Esophagus squamous epithelium (tissue), 4 donors: ENCODE results near the gene ILF3.

Experiments used
- POLR2A ChIP-seq, 4 donors: fragments of 450-650 bp; IDR thresholded peaks; one replicate each; pipeline ENCODE4 v1.6.1; 2017; ENCODE audit warnings: antibody characterized with exemption in 4 of 4, mild to moderate bottlenecking in 4 of 4, moderate library complexity in 3 of 4
- TF ChIP-seq, protein P1 (sequence below), 6 experiments: fragments of 450-650 bp in 4 of 6; fragments of 200-600 bp in 2 of 6; sonication (generic) in 2 of 6; IDR thresholded peaks; one replicate each; pipeline ENCODE4 v1.5.1; 2016 to 2019; ENCODE audit warnings: antibody characterized with exemption in 6 of 6, mild to moderate bottlenecking in 4 of 6, moderate library complexity in 4 of 6

DNA sequence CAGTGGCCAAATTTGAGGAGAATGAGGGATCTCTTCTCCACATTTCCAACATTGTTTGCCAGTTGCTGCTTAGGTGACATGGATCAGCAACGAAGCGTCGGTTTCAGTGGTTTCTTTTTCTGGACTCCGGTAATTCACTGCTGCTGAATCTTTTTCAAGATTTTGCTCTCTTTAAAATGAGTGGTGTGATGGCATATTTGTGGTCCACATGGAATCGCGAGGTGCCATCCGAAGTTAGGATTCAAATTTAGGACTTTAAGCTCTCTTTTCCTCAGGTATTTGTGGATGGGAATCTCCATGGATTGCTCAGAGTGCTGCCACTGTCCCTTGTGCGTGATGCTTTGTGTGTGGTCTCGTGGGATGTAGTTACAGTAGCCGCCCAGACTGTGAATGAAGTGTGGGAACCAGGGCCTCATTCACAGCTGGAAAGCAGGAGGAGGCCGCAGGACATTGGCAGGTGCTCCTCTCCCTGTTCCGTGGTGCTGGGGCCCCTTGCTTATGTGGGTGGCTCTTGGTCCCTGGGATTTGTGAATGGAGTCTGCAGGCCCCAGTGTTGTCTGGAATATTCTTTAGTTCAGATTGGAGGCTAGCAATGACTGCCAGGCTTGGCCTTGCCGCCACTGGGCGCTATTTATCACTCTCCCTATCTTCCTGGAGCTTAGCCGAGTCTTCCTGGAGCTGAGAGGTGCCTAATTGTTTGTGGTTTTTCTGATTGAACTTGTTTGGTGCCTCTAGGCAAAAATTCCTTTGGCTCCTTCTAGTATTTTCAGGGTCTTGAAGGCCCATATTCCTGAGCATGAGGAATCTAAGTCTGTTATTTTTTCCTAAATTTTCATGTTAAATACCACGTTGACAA lies 1.5 kb downstream of the ILF3 start:
- TF ChIP-seq, protein P1, sequence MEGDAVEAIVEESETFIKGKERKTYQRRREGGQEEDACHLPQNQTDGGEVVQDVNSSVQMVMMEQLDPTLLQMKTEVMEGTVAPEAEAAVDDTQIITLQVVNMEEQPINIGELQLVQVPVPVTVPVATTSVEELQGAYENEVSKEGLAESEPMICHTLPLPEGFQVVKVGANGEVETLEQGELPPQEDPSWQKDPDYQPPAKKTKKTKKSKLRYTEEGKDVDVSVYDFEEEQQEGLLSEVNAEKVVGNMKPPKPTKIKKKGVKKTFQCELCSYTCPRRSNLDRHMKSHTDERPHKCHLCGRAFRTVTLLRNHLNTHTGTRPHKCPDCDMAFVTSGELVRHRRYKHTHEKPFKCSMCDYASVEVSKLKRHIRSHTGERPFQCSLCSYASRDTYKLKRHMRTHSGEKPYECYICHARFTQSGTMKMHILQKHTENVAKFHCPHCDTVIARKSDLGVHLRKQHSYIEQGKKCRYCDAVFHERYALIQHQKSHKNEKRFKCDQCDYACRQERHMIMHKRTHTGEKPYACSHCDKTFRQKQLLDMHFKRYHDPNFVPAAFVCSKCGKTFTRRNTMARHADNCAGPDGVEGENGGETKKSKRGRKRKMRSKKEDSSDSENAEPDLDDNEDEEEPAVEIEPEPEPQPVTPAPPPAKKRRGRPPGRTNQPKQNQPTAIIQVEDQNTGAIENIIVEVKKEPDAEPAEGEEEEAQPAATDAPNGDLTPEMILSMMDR (IDR thresholded peaks at IDR 0.05), result no peak
- no peak for TF ChIP-seq POLR2A (IDR thresholded peaks at IDR 0.05)
